ENCODE data around the gene DLG2. TPM values are rescaled to one million over a fixed set of nuclear protein-coding genes. Genes with fewer than 3 reads are reported as not detected.
"Not testable (repeated sequence)": the region's sequence is repeated elsewhere in the genome, so short reads cannot be mapped to it uniquely, and the experiment has no call there.

Gene DLG2
- total RNA-seq, 1 donor: 1.1 TPM

DNA sequence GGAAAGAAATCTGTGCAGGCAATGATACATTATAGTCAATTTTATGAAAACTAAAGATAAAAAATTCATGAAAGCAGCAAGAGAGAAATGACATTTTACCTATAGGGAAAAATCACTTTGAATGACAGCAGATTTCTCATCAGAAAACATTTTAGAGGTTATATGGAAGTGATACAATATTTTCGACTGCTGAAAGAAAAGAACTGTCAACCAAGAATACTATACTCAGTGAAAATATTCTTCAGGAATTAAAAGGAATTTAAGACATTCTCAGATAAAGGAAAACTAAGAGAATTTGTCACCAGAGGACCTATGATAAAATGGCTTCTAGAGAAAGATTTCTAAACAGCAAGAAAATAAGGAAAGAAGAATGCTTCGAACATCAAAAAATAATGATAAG is 820.8 kb downstream of the DLG2 start:
- DNase-seq (ENCODE audit: low read depth in 2 of 3, low spot score in 2 of 3): no peak

DNA sequence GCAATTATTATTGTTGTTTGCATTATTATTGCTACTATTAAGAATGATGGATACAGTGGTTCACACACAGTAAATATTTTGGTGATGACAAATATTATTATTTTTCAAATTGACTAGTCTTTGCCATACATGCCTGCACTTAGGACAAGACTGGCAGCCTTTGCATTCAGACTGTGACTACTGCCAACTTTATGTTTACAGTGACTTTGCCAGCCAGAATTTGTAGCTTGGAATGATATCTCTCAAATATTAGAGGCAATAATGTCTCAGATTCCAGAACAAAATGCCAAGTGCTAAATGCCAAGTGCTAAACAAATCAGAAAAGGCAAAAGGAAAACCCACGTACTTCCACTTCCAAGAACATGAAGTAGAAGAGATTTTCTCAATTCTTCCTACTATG is 823.1 kb downstream of the DLG2 start:
- DNase-seq (ENCODE audit: low read depth in 2 of 3, low spot score in 2 of 3): no peak

DNA sequence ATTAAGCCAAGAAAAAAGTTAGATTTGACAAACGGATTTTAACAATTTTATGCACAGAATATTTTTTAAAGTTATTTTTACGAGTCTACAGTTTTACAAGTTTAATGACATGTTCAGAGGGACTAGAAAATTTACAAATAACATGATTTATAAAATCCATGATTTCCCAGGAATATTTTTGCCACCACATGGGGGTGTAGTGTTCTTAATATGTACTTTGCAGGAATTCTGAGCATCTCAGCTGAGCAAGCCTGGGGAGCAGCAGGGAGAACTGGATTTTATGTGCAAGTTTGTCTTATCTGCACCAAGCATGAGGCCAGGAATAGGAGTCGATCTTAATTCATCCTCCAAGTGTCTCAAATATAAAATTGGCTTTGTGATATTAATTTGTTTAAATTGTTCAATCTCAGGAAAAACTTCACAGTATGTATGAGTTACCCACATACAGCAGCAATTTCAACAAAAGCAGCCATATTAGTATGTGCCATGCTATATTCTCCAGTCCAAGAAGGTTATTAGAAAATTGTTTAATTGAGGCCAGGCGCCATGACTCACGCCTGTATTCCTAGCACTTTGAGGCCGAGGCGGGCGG is 826.3 kb downstream of the DLG2 start:
- no peak for DNase-seq (ENCODE audit: low read depth in 2 of 3, low spot score in 2 of 3)

DNA sequence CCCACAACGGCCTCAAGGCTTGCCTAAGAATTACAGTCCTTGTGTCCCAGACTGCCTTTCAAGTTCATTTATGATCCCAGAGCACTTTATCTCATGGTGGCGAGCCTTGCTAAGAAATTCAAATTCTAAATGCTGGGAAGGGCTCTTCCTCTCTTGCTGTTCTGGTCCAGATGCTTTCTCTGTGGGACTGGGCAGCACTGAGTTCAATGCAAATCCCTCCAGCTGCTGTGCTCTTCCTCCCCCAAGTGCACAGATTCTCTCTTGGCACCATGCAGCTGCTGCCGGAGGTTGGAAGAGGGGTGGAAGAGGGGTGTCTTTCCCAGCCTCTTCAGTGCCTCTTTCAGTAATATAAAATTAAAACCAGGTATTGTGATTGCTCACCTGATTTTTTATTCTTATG is 828.0 kb downstream of the DLG2 start:
- no peak for DNase-seq (ENCODE audit: low read depth in 2 of 3, low spot score in 2 of 3)

DNA sequence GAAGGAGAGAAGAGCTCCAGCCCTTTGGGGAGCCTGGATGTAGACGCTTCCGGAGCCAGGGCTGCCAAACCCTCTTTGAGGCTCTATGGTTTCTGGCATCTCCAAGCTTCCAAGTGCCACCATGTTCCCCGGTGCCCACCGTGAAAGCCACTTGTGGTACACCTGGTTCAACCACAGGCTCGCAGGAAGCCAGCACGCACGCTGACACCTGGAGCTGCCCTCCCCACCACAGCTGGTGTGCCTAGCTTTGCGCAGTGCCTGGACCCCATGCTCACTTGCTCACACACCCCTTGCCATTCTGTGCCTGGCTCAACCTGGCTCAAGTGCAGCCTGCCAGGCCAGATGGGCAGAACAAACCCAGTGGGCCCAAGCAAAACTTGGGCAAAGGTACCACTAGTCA is 831.4 kb downstream of the DLG2 start:
- no peak for DNase-seq (ENCODE audit: low read depth in 2 of 3, low spot score in 2 of 3)

DNA sequence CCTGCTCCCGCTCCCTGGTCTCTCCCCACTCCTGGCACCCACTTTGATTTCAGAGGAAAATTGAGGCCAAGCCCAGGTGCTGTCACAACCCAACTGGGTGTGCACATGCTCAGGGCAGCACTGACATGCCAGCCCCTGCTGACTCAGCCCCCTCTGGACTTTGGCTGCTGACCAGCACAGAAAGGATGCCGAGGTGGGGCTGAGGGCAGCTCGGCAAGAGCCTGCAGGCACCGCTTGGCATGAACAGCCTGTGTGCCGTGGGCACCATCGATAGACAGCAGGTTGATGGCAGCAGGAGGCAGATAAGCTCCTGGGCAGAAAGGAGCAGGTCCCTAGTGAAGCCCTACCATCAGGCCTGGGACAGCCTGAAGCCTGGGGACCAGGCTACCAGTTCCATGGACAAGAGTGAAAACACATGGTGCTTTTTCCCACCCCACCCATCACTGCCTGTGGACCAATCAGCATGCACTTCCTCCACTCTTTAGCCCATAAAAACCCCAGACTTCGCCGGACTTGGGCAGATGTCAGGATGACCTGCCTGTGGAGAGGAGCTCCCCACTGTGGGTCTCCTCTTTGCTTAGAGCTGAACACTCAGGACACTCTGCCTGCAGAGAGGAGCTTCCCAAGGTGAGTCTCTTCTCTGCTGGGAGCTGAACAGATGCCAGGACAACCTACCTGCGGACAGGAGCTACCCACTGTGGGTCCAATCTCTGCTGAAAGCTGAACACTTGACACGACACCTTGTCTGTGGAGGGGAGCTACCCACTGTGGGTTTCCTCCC is 832.3 kb downstream of the DLG2 start:
- DNase-seq (ENCODE audit: low read depth in 2 of 3, low spot score in 2 of 3): no peak

DNA sequence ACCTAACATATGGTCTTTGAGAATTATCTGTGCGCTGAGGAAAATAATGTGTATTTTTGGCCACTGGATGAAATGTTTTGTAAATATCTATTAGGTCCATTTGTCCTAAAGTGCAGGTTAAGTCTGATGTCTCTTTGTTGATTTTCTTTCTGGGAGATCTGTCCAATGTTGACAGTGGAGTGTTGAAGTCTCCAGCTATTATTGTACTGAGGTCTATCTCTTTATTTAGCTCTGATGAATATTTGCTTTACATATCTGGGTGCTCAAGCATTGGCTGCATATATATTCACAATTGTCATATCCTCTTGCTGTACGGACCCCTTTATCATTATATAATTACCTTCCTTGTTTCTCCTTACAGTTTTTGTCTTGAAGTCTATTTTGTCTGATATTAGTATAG is 833.8 kb downstream of the DLG2 start:
- DNase-seq (ENCODE audit: low read depth in 2 of 3, low spot score in 2 of 3): no peak

DNA sequence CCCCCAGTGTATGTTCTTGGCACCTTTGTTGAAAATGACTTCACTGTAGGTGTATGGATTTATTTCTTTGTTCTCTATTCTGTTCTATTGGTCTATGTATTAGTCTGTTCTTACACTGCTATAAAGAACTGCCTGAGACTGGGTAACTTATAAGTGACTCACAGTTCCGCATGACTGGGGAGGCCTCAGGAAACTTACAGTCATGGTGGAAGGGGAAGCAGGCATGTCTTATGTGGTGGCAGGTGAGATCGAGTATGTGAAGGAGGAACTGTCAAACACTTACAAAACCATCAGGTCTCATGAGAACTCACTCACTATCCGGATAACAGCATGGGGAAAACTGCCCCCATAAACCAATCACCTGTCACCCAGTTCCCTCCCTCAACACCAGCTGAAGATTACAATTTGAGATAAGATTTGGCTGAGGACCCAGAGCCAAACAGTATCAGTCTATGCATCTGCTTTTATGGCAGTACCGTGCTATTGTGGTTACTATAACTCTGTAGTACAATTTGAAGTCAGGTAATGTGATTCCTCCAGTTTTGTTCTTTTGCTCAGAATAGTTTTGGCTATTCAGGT is 836.2 kb downstream of the DLG2 start:
- DNase-seq (ENCODE audit: low read depth in 2 of 3, low spot score in 2 of 3): no peak

DNA sequence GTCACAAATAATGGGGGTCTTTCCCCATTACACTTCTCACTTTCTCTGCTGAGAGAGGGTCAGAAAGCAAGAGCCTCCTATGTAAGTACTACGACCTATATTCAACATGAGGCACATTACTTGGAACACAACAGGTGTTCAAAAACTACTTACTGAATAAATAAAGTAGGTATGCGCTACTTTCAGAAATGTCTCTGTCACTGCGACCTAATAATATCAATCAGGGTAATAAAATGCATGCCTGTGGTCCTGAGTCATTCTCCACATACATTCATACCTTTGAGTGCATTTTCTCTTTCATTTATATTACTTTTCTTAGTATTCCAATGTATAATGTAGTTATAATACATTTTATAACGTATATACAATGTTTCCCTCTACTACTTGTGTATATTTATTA is 838.9 kb downstream of the DLG2 start:
- DNase-seq (ENCODE audit: low read depth in 2 of 3, low spot score in 2 of 3): no peak

DNA sequence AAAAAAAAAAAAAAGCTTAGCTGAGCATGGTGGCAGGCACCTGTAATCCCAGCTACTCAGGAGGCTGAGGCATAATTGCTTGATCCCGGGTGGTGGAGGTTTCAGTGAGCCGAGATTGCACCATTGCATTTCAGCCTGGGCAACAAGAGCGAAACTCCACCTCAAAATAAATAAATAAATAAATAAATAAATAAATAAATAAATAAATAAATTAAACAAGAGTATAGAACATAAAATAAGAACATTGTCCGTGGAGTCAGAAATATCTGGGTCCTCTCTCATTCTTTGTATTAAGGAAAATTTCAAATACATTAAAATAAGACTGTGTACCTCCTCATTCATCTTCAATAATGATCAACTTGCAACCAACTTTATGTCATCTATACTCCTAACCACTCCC is 843.0 kb downstream of the DLG2 start:
- not testable (repeated sequence) for DNase-seq (ENCODE audit: low read depth in 2 of 3, low spot score in 2 of 3)

DNA sequence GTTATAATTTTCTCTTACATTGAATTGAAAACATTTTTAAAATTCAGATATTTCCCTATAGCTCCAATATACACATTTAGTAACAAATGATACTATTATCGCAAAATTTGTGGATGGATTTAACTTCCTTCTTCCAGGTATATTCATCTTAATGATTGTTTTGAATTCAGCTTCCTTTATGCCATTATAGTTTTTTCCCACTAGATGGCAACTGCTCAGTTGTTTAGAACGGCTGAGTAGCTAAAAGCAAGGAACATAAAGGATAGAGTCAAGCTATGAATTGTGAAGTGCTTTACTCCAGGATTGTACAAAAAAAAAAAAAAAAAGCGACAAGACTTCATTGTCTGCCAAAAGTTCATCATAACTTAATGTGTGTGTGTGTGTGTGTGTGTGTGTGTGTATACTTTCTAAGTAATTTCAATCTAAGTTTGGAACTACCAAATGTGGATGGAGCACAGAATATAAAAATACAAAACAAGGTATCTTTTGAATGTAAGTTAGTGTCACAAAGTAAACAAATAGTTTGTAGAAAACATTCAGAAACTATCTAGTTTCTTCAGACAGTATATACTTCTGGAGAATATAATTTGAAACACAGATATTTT is 846.4 kb downstream of the DLG2 start:
- DNase-seq (ENCODE audit: low read depth in 2 of 3, low spot score in 2 of 3): peak in 2 of 3 donors; percentile 7 to 23

DNA sequence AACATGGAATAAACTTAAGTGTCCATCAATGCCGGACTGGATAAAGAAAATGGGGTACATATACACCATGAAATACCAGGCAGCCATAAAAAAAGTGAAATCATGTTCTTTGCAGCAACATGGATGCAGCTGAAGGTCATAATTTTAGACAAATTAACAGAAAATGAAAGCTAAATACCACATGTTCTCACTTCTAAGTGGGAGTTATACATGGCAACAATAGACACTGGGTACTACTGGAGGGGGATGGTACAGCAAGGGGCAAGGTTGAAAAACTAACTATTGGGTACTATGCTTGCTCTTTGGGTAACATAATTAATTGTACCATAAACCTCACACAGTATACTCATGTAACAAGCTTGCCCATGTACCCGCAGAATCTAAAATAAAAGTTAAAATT is 851.6 kb downstream of the DLG2 start:
- DNase-seq (ENCODE audit: low read depth in 2 of 3, low spot score in 2 of 3): no peak

DNA sequence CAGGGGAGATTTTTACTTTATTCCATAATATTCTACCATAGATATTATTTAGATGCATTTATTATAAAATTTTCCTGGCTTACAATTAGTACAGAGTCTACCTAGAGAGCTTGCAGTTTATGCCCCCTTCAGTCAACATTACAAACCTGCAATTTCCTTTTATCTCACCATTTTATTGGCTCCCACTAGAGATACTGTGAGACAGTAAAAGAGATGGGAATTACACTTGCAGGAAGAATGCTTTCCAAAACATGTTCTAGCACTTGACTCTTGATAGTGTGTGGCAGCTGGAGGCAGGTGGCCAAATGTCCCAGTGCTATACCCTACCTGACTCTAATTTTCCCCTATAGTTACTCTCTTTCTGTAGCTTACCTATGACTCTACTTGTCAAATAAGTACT is 863.2 kb downstream of the DLG2 start:
- DNase-seq (ENCODE audit: low read depth in 2 of 3, low spot score in 2 of 3): no peak

DNA sequence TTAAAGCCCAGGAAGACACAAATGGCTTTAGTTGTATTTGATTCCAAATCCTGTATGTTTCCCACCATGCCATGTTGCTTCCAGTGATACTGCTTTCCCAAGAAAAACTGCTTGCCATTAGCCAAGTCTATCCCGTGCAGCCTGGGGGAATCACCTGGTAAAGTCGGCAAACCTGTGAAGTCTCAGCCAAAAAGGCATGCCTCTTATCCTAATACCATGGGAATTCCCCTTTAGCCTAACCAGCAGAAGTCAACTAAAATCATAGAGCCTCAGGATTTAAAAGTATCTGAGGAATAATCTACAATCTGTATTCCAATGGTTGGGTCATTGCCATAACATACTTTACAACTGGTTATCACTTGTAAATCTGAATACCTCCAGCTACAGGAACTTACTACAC is 869.4 kb downstream of the DLG2 start:
- DNase-seq (ENCODE audit: low read depth in 2 of 3, low spot score in 2 of 3): no peak

DNA sequence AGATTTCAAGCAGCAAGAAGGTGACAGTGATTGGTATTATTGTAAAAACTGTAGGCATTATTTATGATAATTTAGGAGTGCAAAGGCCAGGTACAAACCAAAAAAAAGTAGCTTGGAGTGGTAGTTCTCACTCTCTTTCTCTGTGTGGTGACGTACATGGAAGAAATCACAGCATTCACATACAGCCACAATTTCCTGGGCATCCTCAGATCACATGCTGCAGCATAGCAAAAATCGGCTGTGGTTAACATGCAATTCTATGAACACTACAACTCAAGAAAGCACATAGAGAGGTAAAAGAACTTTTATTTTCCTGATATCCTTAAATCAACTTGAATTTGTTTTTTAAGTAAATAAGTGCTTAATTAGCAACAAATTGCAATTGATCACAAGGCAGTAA is 875.8 kb downstream of the DLG2 start:
- DNase-seq (ENCODE audit: low read depth in 2 of 3, low spot score in 2 of 3): no peak

DNA sequence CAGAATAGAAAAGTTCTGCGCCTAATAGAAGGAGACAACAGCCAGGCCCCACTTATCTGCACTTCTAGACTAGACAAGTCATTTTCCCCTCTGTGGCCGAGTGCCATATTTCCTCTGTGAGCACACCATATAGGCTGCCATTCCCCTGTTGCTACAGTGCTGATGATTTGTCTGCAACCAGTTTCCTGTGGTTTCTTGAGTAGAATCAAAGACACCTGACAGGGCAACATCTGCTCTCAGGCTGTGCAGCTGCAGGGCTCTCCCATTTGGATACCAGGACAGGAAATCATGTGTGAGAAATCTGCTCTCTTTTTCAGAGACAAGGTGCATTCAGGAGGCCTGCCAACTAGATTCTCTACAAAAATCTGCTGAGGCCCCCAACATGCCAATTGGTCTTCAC is 879.3 kb downstream of the DLG2 start:
- peak in 2 of 3 donors; percentile 9 to 60 for DNase-seq (ENCODE audit: low read depth in 2 of 3, low spot score in 2 of 3)

DNA sequence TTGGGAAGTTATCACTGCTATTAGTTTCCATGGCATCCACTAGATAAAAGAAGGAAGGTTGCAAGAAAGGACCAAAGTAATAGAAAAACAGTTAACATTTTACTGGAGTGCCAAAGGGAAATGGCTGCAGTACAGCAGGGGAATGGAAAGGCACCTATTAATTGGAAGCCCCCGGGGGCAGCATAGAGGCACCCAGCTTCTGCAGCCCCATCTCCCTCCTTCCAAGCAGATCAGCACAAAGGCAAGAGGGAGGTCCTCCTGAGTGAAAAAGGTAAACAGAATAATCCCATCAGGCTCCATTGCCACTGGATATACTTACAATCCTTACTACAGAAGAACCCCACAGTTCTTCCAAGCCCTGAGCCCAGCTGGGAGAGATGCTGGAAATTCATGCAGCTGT is 887.1 kb downstream of the DLG2 start:
- DNase-seq (ENCODE audit: low read depth in 2 of 3, low spot score in 2 of 3): no peak

DNA sequence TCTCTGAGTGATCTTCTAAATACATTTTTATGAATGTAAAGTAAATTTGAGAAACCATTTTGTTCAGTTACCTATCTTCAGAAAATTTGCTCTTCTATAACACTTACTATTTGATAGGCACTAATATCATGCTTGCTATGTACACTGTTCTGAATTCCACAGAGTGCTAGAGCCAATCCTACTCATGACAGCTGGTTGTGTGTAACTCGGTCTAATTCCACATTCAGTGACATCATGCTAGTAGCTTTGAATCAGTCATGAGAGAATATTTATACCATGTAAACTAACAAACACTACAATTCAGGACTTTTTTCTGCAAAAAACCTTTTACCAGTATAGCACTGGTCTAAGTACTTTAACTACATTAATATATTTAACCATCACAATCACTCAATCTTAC is 902.9 kb downstream of the DLG2 start:
- DNase-seq (ENCODE audit: low read depth in 2 of 3, low spot score in 2 of 3): no peak

DNA sequence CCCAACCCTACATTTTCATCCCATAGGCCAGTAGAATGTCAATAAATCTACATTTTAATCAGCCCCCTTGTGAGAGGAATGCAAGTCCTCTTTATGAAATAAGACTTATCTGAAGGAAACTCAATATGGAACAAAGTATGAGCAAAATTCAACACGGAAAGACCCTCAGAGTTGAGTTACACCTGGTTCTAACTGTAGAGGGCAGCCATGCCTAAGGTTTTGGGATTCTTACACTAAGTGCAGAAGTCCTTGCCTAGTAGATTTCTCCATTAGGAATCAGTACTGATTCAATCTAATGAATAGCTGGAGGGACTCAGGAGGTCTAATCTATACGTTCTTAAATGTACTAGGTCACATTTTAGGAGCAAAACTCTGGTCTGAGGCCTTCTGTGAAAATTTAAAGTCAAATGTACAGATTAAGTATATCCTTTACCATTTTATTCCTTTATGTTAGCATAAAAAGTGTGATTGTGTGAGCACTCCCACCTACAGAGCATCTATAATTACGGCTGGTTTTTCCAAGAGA is 904.5 kb downstream of the DLG2 start:
- no peak for DNase-seq (ENCODE audit: low read depth in 2 of 3, low spot score in 2 of 3)

DNA sequence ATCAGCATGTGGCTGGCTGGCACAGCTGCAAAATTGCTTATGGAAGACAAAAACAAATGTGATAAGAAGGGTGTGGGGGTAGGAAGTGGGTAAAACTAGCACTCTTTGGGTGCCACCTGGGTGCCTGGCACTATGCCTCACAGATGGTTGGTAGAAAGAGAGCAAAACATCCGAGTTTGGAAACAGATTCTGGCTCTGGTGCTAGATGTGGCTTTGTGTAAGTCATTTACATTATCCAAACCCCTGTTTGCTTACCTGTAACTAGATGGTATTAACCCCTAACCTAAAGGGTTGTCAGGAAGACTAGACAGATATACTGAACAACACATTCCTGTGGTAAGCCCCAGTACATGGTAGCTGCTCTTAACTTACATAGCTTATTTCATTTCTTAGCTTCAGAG is 905.6 kb downstream of the DLG2 start:
- DNase-seq (ENCODE audit: low read depth in 2 of 3, low spot score in 2 of 3): no peak

DNA sequence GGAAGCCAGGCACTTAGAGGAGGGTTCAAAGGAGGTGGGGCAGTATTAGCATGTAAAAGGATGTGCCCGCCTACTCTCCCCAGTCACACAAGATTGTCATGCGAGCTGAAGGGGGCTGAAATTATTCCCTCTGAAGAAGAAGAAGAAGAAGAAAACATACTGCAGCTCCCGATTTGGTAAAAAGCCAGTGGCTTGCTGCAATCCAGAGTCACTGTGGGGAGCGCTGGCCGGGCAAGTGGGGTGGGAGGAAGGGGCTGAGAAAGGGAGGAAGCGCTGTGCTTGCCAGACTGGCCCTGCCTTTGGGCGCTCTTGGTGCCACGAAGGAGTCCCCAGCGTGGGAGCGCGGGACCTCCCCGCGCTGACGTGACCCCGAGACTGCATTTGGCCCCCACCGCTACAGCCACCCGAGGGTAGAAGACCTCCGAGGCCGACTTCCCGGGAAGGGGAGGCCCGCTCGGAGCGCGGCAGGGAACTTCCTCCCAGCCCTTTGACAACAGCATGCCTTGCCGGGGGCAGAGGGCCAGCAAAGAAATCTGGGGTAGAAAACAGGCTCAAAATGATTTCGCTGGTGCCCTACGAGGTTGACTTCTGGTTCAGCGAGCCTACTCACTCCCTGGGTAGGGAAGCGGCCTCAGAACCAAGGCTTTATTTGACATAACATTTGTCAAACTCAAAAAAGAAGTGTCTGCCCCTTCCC is 906.3 kb downstream of the DLG2 start:
- DNase-seq (ENCODE audit: low read depth in 2 of 3, low spot score in 2 of 3): no peak
